HepG2 (cell line): ENCODE measurements around the gene CAMTA1. TPM values are rescaled to one million over a fixed set of nuclear protein-coding genes. Genes with fewer than 3 reads are reported as not detected.

Experiments used
- ATAC-seq: fragments of 200-7000 bp; cut with Tn5 transposase; 3 replicates; pipeline ENCODE4 v1.9.1; 2020; ENCODE audit warnings: mild to moderate bottlenecking, moderate library complexity
- BruUV-seq: library from RNA; stranded (reverse); fragments of 400-500 nt; replicated peaks from 2 replicates; lab custom pipeline; 2021; lab: Mats Ljungman, UMichigan
- CTCF ChIA-PET: fragments of 300-600 bp; formaldehyde crosslinking; extraction: SDS; loops from one replicate; lab custom pipeline; 2021; ENCODE audit warnings: low total read pairs, inconsistent platforms, low intra/inter-chr PET ratio; lab: Yijun Ruan, JAX
- POLR2A ChIA-PET: fragments of 350-600 bp; sonication (Branson Sonifier 250); formaldehyde crosslinking; loops from one replicate; lab custom pipeline; 2020; ENCODE audit warnings: antibody characterized with exemption, inconsistent platforms; lab: Yijun Ruan, JAX
- DNase-seq: peaks from one replicate; pipeline ENCODE4 v3.0.0-alpha.2; 2015; ENCODE audit warnings: low spot score
- FAIRE-seq: peaks from 3 replicates; lab custom pipeline; 2011; peaks lifted over from hg19 to GRCh38; lab: Jason Lieb, UNC
- H2AFZ ChIP-seq: one replicate; pipeline ENCODE4 v1.6.1; 2011; ENCODE audit warnings: low read length, inconsistent platforms
- H3K27ac ChIP-seq: fragments of 300-600 bp; 3 replicates; pipeline ENCODE4 v1.8.0; 2011; ENCODE audit warnings: mixed run types, mild to moderate bottlenecking, mixed read lengths, low read length, inconsistent platforms; ENCODE audit not compliant: insufficient read depth; ENCODE audit errors: extremely low read length
- H3K27me3 ChIP-seq, 2 experiments: fragments of 200-600 bp in 1 of 2; 2 replicates in 1 of 2; 3 replicates in 1 of 2; pipeline versions ENCODE4 v1.6.0 to v1.8.0; 2011; ENCODE audit warnings: low read length in 2 of 2, mild to moderate bottlenecking in 2 of 2, moderate library complexity in 2 of 2, inconsistent platforms in 1 of 2; ENCODE audit not compliant: insufficient read depth in 2 of 2, control insufficient read depth in 1 of 2
- H3K36me3 ChIP-seq, 2 experiments: fragments of 200-600 bp in 1 of 2; replicated peaks in 1 of 2; 2 replicates in 1 of 2; 3 replicates in 1 of 2; pipeline versions ENCODE4 v1.5.1 to v1.8.0; 2011; ENCODE audit warnings: low read length in 2 of 2, inconsistent platforms in 1 of 2; ENCODE audit not compliant: insufficient read depth in 2 of 2, control insufficient read depth in 1 of 2
- H3K4me1 ChIP-seq: 2 replicates; pipeline ENCODE4 v1.5.1; 2012; ENCODE audit warnings: low read length, inconsistent platforms; ENCODE audit not compliant: insufficient read depth
- H3K4me2 ChIP-seq: 2 replicates; pipeline ENCODE4 v1.6.0; 2011; ENCODE audit warnings: low read depth, low read length, inconsistent platforms
- H3K4me3 ChIP-seq, 3 experiments: fragments of 200-600 bp in 1 of 3; sonication (generic), shearing (Covaris generic) in 1 of 3; replicated peaks in 1 of 3; 2 replicates each; pipeline ENCODE4 v1.5.1; 2011 to 2016; ENCODE audit warnings: low read length in 3 of 3, inconsistent platforms in 2 of 3, low read depth in 2 of 3, mild to moderate bottlenecking in 2 of 3, control low read depth in 1 of 3, mixed read lengths in 1 of 3; ENCODE audit not compliant: insufficient read depth in 1 of 3
- H3K79me2 ChIP-seq: one replicate; pipeline ENCODE4 v1.6.1; 2011; ENCODE audit warnings: low read length, inconsistent platforms; ENCODE audit not compliant: insufficient read depth
- H3K9ac ChIP-seq: 2 replicates; pipeline ENCODE4 v1.6.0; 2011; ENCODE audit warnings: mild to moderate bottlenecking, low read depth, low read length, inconsistent platforms; ENCODE audit not compliant: insufficient read depth
- H3K9me3 ChIP-seq: 2 replicates; pipeline ENCODE4 v1.5.1; 2012; ENCODE audit warnings: mild to moderate bottlenecking, low read length
- H4K20me1 ChIP-seq: 2 replicates; pipeline ENCODE4 v1.6.0; 2011; ENCODE audit warnings: inconsistent platforms, mild to moderate bottlenecking, low read length, moderate library complexity; ENCODE audit not compliant: insufficient read depth
- EEA1 ChIP-seq: sonication (generic); formaldehyde crosslinking; IDR thresholded peaks from 2 replicates; pipeline ENCODE4 v1.5.1; 2020; ENCODE audit warnings: mild to moderate bottlenecking, missing genetic modification reagents, borderline replicate concordance
- EZH2 ChIP-seq: conservative IDR thresholded peaks from 2 replicates; pipeline ENCODE4 v1.6.1; 2012; ENCODE audit warnings: mild to moderate bottlenecking, low read depth, low read length, moderate library complexity
- FOXA3 ChIP-seq: IDR thresholded peaks from 2 replicates; pipeline ENCODE4 v1.6.1; 2016; ENCODE audit warnings: missing genetic modification reagents, missing compliant biosample characterization
- RBM22 ChIP-seq: fragments of 200-400 bp; formaldehyde crosslinking; optimal IDR thresholded peaks from 2 replicates; pipeline ENCODE3; 2017; ENCODE audit warnings: mild to moderate bottlenecking, low read length, moderate library complexity
- ZNF136 ChIP-seq: sonication (generic); formaldehyde crosslinking; IDR thresholded peaks from 2 replicates; pipeline ENCODE4 v1.8.1; 2022; ENCODE audit warnings: low read depth, mild to moderate bottlenecking, moderate library complexity, missing genetic modification reagents
- ZNF225 ChIP-seq: sonication (generic); formaldehyde crosslinking; IDR thresholded peaks from 2 replicates; pipeline ENCODE4 v1.4.0; 2020; ENCODE audit warnings: mild to moderate bottlenecking, missing genetic modification reagents
- ZNF329 ChIP-seq: sonication (generic); formaldehyde crosslinking; IDR thresholded peaks from 2 replicates; pipeline ENCODE4 v1.9.0; 2021; ENCODE audit warnings: low read depth, mild to moderate bottlenecking, missing genetic modification reagents
- ZNF740 ChIP-seq: sonication (generic); formaldehyde crosslinking; IDR thresholded peaks from 2 replicates; pipeline ENCODE4 v1.4.0; 2020; ENCODE audit warnings: missing genetic modification reagents
- WGBS: methylation state at CpG from one replicate; pipeline ENCODE4 v1.1.6; 2017; ENCODE audit warnings: low lambda C conversion rate; 5-methylcytosine and 5-hydroxymethylcytosine counted together
- in situ Hi-C: cut with HindIII; loops from 2 replicates; pipeline ENCODE4 v1.10.0; 2017; ENCODE audit warnings: low pct_unique_long_range_greater_than_20kb; ENCODE audit not compliant: extremely low pct_ligation_motif_present
- intact Hi-C: fragments of 100-400 bp; cut with micrococcal nuclease; formaldehyde crosslinking; loops from one replicate; pipeline ENCODE4 v1.10.0; 2022; ENCODE audit not compliant: unreplicated experiment
- polyA plus RNA-seq, 8 experiments: library from polyadenylated mRNA; depleted of rRNA in 3 of 8; stranded (reverse) in 7 of 8; unstranded in 1 of 8; fragments of >200 nt; fragmentation: Illumina TruSeq in 4 of 8; extraction: Trizol in 4 of 8; gene quantifications; 2 replicates each; pipeline versions ENCODE4 v1.2.1 to v1.2.3, GENCODE V29; 2011 to 2016; ENCODE audit warnings: low read depth in 4 of 8, missing spikeins in 1 of 8, mixed read lengths in 1 of 8; ENCODE audit not compliant: insufficient read depth in 1 of 8
- total RNA-seq, 5 experiments: library from RNA; depleted of rRNA; stranded (reverse); fragments of >200 nt; fragmentation: Illumina TruSeq; extraction: Trizol; gene quantifications; 2 replicates each; pipeline ENCODE4 v1.2.3, GENCODE V29; 2016; ENCODE audit warnings: low read depth in 1 of 5

The CAMTA1 gene
- total and polyA plus RNA-seq, 2 of the 13 experiments (the other 11 are each of a cell fraction or from before 2014, with no cell fraction given) = 25.0 to 36.4 TPM

- ChIA-PET POLR2A (no interaction called here), CTCF (no interaction called here)
- ATAC-seq (no peak), FAIRE-seq (no peak)
- Histone ChIP-seq H3K27me3 (peaks cover 12 to 66% of the 10 kb centered on the region in 2 experiments), H3K4me3 (no peak overlapping the region), H2AFZ (no peak overlapping the region), H3K9ac (no peak overlapping the region), H3K9me3 (no peaks in the 10 kb centered on the region), H3K4me1 (no peaks in the 10 kb centered on the region)
- BruUV-seq = no TSS peak
- in situ Hi-C loops = no loop called here
- TF ChIP-seq RBM22 (no peak), ZNF329 (no peak), ZNF225 (CRISPR knock-in tag) (no peak), FOXA3 (no peak), EEA1 (CRISPR knock-in tag) (no peak), ZNF136 (CRISPR knock-in tag) (no peak), ZNF740 (CRISPR knock-in tag) (no peak), EZH2 (no peak)
- TF ChIP-seq, all 625 proteins: peak for 0
- Histone ChIP-seq H3K4me2 (no peak overlapping the region), H3K27ac (no peak overlapping the region), H3K36me3 (no peaks in the 10 kb centered on the region), H4K20me1 (no peaks in the 10 kb centered on the region), H3K79me2 (no peaks in the 10 kb centered on the region)
- WGBS = 5% methylated on average over 4 of the region's 4 CpGs
- DNase-seq = no peak
- intact Hi-C loops = no loop called here
Measured at GRCh38 chr1:7005762-7006161, 220.5 kb downstream of the CAMTA1 start.
